OCI-LY1 (cell line): ENCODE results near the gene TNFRSF1A.

Experiments
- H2AFZ ChIP-seq: fragments of 200-600 bp; sonication (generic), shearing (Covaris generic); 2 replicates; pipeline ENCODE4 v1.6.0; 2014; ENCODE audit warnings: antibody characterized with exemption, mild to moderate bottlenecking, low read length
- H3F3A ChIP-seq: fragments of 200-600 bp; sonication (generic), shearing (Covaris generic); 2 replicates; pipeline ENCODE4 v1.6.0; 2014; ENCODE audit warnings: mild to moderate bottlenecking, antibody characterized with exemption, low read length, moderate library complexity; ENCODE audit not compliant: insufficient read depth
- H3K27ac ChIP-seq: fragments of 200-600 bp; sonication (generic); 2 replicates; pipeline ENCODE4 v1.5.1; 2014; ENCODE audit warnings: low read length, mixed run types, mild to moderate bottlenecking, low read depth; ENCODE audit not compliant: poor library complexity, severe bottlenecking
- H3K27me3 ChIP-seq: fragments of 200-600 bp; sonication (generic); 2 replicates; pipeline ENCODE4 v1.6.0; 2014; ENCODE audit warnings: antibody characterized with exemption, mild to moderate bottlenecking, low read length, moderate library complexity; ENCODE audit not compliant: insufficient read depth
- H3K36me3 ChIP-seq: fragments of 200-600 bp; sonication (generic); 2 replicates; pipeline ENCODE4 v1.6.1; 2014; ENCODE audit warnings: mild to moderate bottlenecking, antibody characterized with exemption, low read length, moderate library complexity, mixed read lengths; ENCODE audit not compliant: insufficient read depth
- H3K4me1 ChIP-seq: fragments of 200-600 bp; sonication (generic); 2 replicates; pipeline ENCODE4 v1.5.1; 2014; ENCODE audit warnings: mild to moderate bottlenecking, low read length, moderate library complexity; ENCODE audit not compliant: insufficient read depth, severe bottlenecking
- H3K4me2 ChIP-seq: fragments of 200-600 bp; sonication (generic), shearing (Covaris generic); 2 replicates; pipeline ENCODE4 v1.6.1; 2014; ENCODE audit warnings: low read length
- H3K4me3 ChIP-seq: fragments of 200-600 bp; sonication (generic); 2 replicates; pipeline ENCODE4 v1.5.1; 2014; ENCODE audit warnings: low read length, low read depth, mild to moderate bottlenecking, mixed read lengths; ENCODE audit not compliant: poor library complexity, severe bottlenecking
- H3K79me2 ChIP-seq: fragments of 200-600 bp; shearing (Covaris generic); 2 replicates; pipeline ENCODE4 v1.6.1; 2016; ENCODE audit warnings: mixed run types, low read length, mixed read lengths; ENCODE audit not compliant: insufficient read depth
- H3K9ac ChIP-seq: fragments of 200-600 bp; sonication (generic), shearing (Covaris generic); 2 replicates; pipeline ENCODE4 v1.6.1; 2014; ENCODE audit warnings: mild to moderate bottlenecking, low read length, mixed read lengths
- H3K9me2 ChIP-seq: fragments of 200-600 bp; sonication (generic), shearing (Covaris generic); 2 replicates; pipeline ENCODE4 v1.6.1; 2014; ENCODE audit warnings: low read depth, mild to moderate bottlenecking, low read length, mixed read lengths
- H3K9me3 ChIP-seq: fragments of 200-600 bp; shearing (Covaris generic); 2 replicates; pipeline ENCODE4 v1.6.1; 2014; ENCODE audit warnings: low read length, mixed read lengths
- H4K20me1 ChIP-seq: fragments of 200-600 bp; sonication (generic), shearing (Covaris generic); 2 replicates; pipeline ENCODE4 v1.6.0; 2016; ENCODE audit warnings: mild to moderate bottlenecking, low read length; ENCODE audit not compliant: insufficient read depth
- CTCF ChIP-seq: fragments of 200-600 bp; sonication (generic), shearing (Covaris generic); IDR thresholded peaks from 2 replicates; pipeline ENCODE4 v1.5.1; 2017; ENCODE audit warnings: mild to moderate bottlenecking, antibody characterized with exemption, low read length, moderate library complexity, mixed read lengths
- EZH2 ChIP-seq: fragments of 200-600 bp; sonication (generic), shearing (Covaris generic); IDR thresholded peaks from 2 replicates; pipeline ENCODE4 v1.8.0; 2017; ENCODE audit warnings: borderline replicate concordance, mixed run types, mild to moderate bottlenecking, antibody characterized with exemption, low read length, moderate library complexity, mixed read lengths

TNFRSF1A gene

GRCh38 chr12:6361834-6362233 lies 20.0 kb upstream of the TNFRSF1A start:
- H3K9ac ChIP-seq = no peak overlapping the region
- no peaks in the 10 kb centered on the region for H3K36me3 ChIP-seq
- no peaks in the 10 kb centered on the region for H3K9me2 ChIP-seq
- no peak for TF ChIP-seq CTCF
- TF ChIP-seq EZH2 = no peak
- no peak overlapping the region for H3K27ac ChIP-seq
- H3K79me2 ChIP-seq = no peaks in the 10 kb centered on the region
- no peaks in the 10 kb centered on the region; the same call in 1 of the 2 replicates for H3K27me3 ChIP-seq
- H3F3A ChIP-seq = no peaks in the 10 kb centered on the region
- H3K4me1 ChIP-seq = no peaks in the 10 kb centered on the region
- no peak overlapping the region for H3K4me2 ChIP-seq
- H2AFZ ChIP-seq = no peak overlapping the region
- H3K4me3 ChIP-seq = no peak overlapping the region
- no peaks in the 10 kb centered on the region for H4K20me1 ChIP-seq
- no peaks in the 10 kb centered on the region for H3K9me3 ChIP-seq

GRCh38 chr12:6360578-6361490 lies 19.0 kb upstream of the TNFRSF1A start:
- Histone ChIP-seq H3K9me3 (no peaks in the 10 kb centered on the region), H3K4me3 (no peak overlapping the region), H3K4me2 (no peak overlapping the region), H3K9me2 (no peaks in the 10 kb centered on the region), H4K20me1 (no peaks in the 10 kb centered on the region), H3K79me2 (no peaks in the 10 kb centered on the region), H3K4me1 (no peaks in the 10 kb centered on the region), H3F3A (no peaks in the 10 kb centered on the region), H3K27me3 (no peaks in the 10 kb centered on the region; the same call in 1 of the 2 replicates), H3K36me3 (no peaks in the 10 kb centered on the region), H3K9ac (no peak overlapping the region), H2AFZ (no peak overlapping the region), H3K27ac (no peak overlapping the region)
- TF ChIP-seq CTCF (no peak), EZH2 (no peak)

GRCh38 chr12:6360080-6360571 lies 18.2 kb upstream of the TNFRSF1A start:
- H4K20me1 ChIP-seq = no peaks in the 10 kb centered on the region
- no peaks in the 10 kb centered on the region; the same call in 1 of the 2 replicates for H3K27me3 ChIP-seq
- H3K9me3 ChIP-seq = no peaks in the 10 kb centered on the region
- H3K9me2 ChIP-seq = no peaks in the 10 kb centered on the region
- TF ChIP-seq EZH2 (no peak), CTCF (no peak)
- H3K36me3 ChIP-seq = no peaks in the 10 kb centered on the region
- no peaks in the 10 kb centered on the region for H3F3A ChIP-seq
- no peaks in the 10 kb centered on the region for H3K79me2 ChIP-seq
- H3K4me3 ChIP-seq = no peak overlapping the region
- H3K27ac ChIP-seq = no peak overlapping the region
- no peak overlapping the region for H3K4me2 ChIP-seq
- no peak overlapping the region for H3K9ac ChIP-seq
- H3K4me1 ChIP-seq = no peaks in the 10 kb centered on the region
- H2AFZ ChIP-seq = no peak overlapping the region
